PC-3 (cell line): ENCODE measurements around the gene STAC3. TPM values are rescaled to one million over a fixed set of nuclear protein-coding genes. Genes with fewer than 3 reads are reported as not detected.

Source experiments
- ATAC-seq: fragments of 200-7000 bp; cut with Tn5 transposase; 2 replicates; pipeline ENCODE4 v1.9.1; 2020; ENCODE audit warnings: mild to moderate bottlenecking, moderate library complexity
- BruUV-seq: library from RNA; stranded (reverse); fragments of 400-500 nt; replicated peaks from 2 replicates; lab custom pipeline; 2021; lab: Mats Ljungman, UMichigan
- CTCF ChIA-PET: fragments of 300-600 bp; sonication (Branson Sonifier 250); formaldehyde crosslinking; loops from one replicate; lab custom pipeline; 2022; ENCODE audit warnings: antibody characterized with exemption; lab: Charles Lee
- POLR2A ChIA-PET: fragments of 300-600 bp; sonication (Branson Sonifier 250); formaldehyde crosslinking; loops from one replicate; lab custom pipeline; 2022; ENCODE audit warnings: antibody characterized with exemption; ENCODE audit not compliant: unreplicated experiment; lab: Charles Lee
- DNase-seq: peaks from one replicate; pipeline ENCODE4 v3.0.0-alpha.2; 2015
- H2AFZ ChIP-seq: fragments of 300-600 bp; sonication (generic); 2 replicates; pipeline ENCODE4 v1.6.0; 2016; ENCODE audit warnings: antibody characterized with exemption, low read length
- H3F3A ChIP-seq: fragments of 300-600 bp; sonication (generic); one replicate; pipeline ENCODE4 v1.6.0; 2017; ENCODE audit warnings: antibody characterized with exemption, low read length, control low read depth, mild to moderate bottlenecking; ENCODE audit not compliant: unreplicated experiment
- H3K27ac ChIP-seq: fragments of 300-600 bp; sonication (generic); 2 replicates; pipeline ENCODE4 v1.5.1; 2016; ENCODE audit warnings: mild to moderate bottlenecking, low read length
- H3K27me3 ChIP-seq: fragments of 300-600 bp; sonication (generic); 2 replicates; pipeline ENCODE4 v1.6.1; 2016; ENCODE audit warnings: low read length, mixed read lengths
- H3K36me3 ChIP-seq: fragments of 300-600 bp; sonication (generic); 2 replicates; pipeline ENCODE4 v1.6.1; 2016; ENCODE audit warnings: low read depth, mixed run types, low read length, mixed read lengths
- H3K4me1 ChIP-seq: fragments of 300-600 bp; sonication (generic); 2 replicates; pipeline ENCODE4 v1.5.1; 2016; ENCODE audit warnings: low read length; ENCODE audit not compliant: insufficient read depth
- H3K4me2 ChIP-seq: fragments of 300-600 bp; sonication (generic); 2 replicates; pipeline ENCODE4 v1.6.0; 2016; ENCODE audit warnings: low read length
- H3K4me3 ChIP-seq: fragments of 300-600 bp; sonication (generic); 2 replicates; pipeline ENCODE4 v1.5.1; 2016; ENCODE audit warnings: mild to moderate bottlenecking, low read length, mixed read lengths
- H3K79me2 ChIP-seq: fragments of 300-600 bp; sonication (generic); 2 replicates; pipeline ENCODE4 v1.6.1; 2017; ENCODE audit warnings: low read length, mixed read lengths
- H3K9ac ChIP-seq: fragments of 300-600 bp; sonication (generic); 2 replicates; pipeline ENCODE4 v1.6.0; 2016; ENCODE audit warnings: mild to moderate bottlenecking, low read length
- H3K9me2 ChIP-seq: fragments of 300-600 bp; sonication (generic); replicated peaks from 2 replicates; pipeline ENCODE4 v1.6.1; 2016; ENCODE audit warnings: mixed run types, low read length, mixed read lengths
- H3K9me3 ChIP-seq: fragments of 300-600 bp; sonication (generic); 2 replicates; pipeline ENCODE4 v1.6.1; 2016; ENCODE audit warnings: low read length, mixed read lengths
- H4K20me1 ChIP-seq: fragments of 300-600 bp; sonication (generic); 2 replicates; pipeline ENCODE4 v1.6.1; 2016; ENCODE audit warnings: low read length, mixed read lengths
- EZH2 ChIP-seq: fragments of 300-600 bp; sonication (generic); IDR thresholded peaks from one replicate; pipeline ENCODE4 v1.6.1; 2017; ENCODE audit warnings: antibody characterized with exemption, mild to moderate bottlenecking, low read length; ENCODE audit not compliant: unreplicated experiment
- EZH2phosphoT487 ChIP-seq: fragments of 300-600 bp; sonication (generic); IDR thresholded peaks from 2 replicates; pipeline ENCODE4 v1.6.1; 2018; ENCODE audit warnings: mild to moderate bottlenecking, antibody characterized with exemption, low read length, borderline replicate concordance
- intact Hi-C: fragments of 100-400 bp; cut with micrococcal nuclease; formaldehyde crosslinking; loops from 2 replicates; pipeline ENCODE4 v1.9.0; 2023
- total RNA-seq: library from RNA; depleted of rRNA; stranded (reverse); fragments of >200 nt; gene quantifications from 2 replicates; pipeline ENCODE4 v1.2.3, GENCODE V29; 2014
- TF ChIP-seq, protein P1 (sequence below): fragments of 300-600 bp; sonication (generic); conservative IDR thresholded peaks from 2 replicates; pipeline ENCODE4 v1.5.1; 2017; ENCODE audit warnings: antibody characterized with exemption, low read depth, mild to moderate bottlenecking, low read length

The STAC3 gene
- total RNA-seq, 1 experiment from 2014 or later: 1.8 TPM

DNA sequence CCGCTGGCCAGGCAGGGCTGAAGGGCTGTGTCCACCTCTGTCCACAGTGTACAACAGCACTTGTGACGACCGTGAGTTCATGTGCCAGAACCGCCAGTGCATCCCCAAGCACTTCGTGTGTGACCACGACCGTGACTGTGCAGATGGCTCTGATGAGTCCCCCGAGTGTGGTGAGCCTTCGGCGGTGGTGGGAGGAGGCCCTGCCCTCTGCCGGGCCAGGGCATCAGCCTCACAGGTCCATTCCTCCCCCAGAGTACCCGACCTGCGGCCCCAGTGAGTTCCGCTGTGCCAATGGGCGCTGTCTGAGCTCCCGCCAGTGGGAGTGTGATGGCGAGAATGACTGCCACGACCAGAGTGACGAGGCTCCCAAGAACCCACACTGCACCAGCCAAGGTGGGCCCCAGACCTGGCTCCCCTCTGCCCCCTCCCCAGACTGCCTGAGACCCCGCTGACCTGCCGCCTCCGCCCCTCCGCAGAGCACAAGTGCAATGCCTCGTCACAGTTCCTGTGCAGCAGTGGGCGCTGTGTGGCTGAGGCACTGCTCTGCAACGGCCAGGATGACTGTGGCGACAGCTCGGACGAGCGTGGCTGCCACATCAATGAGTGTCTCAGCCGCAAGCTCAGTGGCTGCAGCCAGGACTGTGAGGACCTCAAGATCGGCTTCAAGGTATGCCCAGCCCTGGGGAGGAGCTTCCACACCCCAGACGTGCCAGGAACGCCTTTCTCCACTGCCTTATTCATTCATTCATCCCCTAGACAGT lies 55.2 kb downstream of the STAC3 start:
- no peaks in the 10 kb centered on the region for H3K79me2 ChIP-seq
- H3K4me1 ChIP-seq: no peaks in the 10 kb centered on the region
- DNase-seq: no peak
- H2AFZ ChIP-seq: no peak overlapping the region
- POLR2A ChIA-PET: interaction anchor here (0.6 kb wide), 1 partner anchor 29 kb away, joined by 3 read pairs; no protein-coding TSS in a partner anchor
- H3K27me3 ChIP-seq: no peaks in the 10 kb centered on the region
- intact Hi-C loops: no loop called here
- CTCF ChIA-PET: interaction anchor here (0.6 kb wide), 1 partner anchor 436 kb away, joined by 4 read pairs; no protein-coding TSS in a partner anchor
- H3K9ac ChIP-seq: no peak overlapping the region
- H3K9me2 ChIP-seq: no peaks in the 10 kb centered on the region
- H3K36me3 ChIP-seq: peaks cover 8% of the 10 kb centered on the region; the same call in 1 of the 2 replicates
- H3F3A ChIP-seq: no peaks in the 10 kb centered on the region
- H4K20me1 ChIP-seq: no peaks in the 10 kb centered on the region
- H3K4me2 ChIP-seq: no peak overlapping the region
- no peak overlapping the region for H3K27ac ChIP-seq
- ATAC-seq: no peak
- TF ChIP-seq EZH2phosphoT487 (no peak), EZH2 (no peak)
- TF ChIP-seq, protein P1, sequence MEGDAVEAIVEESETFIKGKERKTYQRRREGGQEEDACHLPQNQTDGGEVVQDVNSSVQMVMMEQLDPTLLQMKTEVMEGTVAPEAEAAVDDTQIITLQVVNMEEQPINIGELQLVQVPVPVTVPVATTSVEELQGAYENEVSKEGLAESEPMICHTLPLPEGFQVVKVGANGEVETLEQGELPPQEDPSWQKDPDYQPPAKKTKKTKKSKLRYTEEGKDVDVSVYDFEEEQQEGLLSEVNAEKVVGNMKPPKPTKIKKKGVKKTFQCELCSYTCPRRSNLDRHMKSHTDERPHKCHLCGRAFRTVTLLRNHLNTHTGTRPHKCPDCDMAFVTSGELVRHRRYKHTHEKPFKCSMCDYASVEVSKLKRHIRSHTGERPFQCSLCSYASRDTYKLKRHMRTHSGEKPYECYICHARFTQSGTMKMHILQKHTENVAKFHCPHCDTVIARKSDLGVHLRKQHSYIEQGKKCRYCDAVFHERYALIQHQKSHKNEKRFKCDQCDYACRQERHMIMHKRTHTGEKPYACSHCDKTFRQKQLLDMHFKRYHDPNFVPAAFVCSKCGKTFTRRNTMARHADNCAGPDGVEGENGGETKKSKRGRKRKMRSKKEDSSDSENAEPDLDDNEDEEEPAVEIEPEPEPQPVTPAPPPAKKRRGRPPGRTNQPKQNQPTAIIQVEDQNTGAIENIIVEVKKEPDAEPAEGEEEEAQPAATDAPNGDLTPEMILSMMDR: no peak
- BruUV-seq: no TSS peak
- H3K9me3 ChIP-seq: no peaks in the 10 kb centered on the region
- H3K4me3 ChIP-seq: no peak overlapping the region

DNA sequence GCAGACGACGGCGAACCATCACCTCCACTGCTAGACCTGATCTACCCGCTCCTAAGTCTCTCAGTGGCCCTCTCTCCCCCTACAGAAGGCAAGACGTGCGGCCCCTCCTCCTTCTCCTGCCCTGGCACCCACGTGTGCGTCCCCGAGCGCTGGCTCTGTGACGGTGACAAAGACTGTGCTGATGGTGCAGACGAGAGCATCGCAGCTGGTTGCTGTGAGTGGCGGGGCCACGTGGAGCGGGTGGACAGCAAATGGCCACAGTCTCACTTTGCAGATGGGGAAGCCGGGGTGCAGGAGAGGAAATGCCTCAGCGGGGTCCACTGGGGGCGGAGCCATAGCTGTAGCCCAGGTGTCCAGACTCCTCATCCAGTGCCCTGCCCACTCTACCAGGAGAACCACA lies 55.8 kb downstream of the STAC3 start:
- Histone ChIP-seq H3K9ac (no peak overlapping the region), H3K4me2 (no peak overlapping the region), H3K27me3 (no peaks in the 10 kb centered on the region), H3K36me3 (peaks cover 8% of the 10 kb centered on the region; the same call in 1 of the 2 replicates), H3K4me3 (no peak overlapping the region), H3K79me2 (no peaks in the 10 kb centered on the region), H3K9me2 (no peaks in the 10 kb centered on the region), H3K9me3 (no peaks in the 10 kb centered on the region), H4K20me1 (no peaks in the 10 kb centered on the region), H3K27ac (no peak overlapping the region), H2AFZ (no peak overlapping the region), H3K4me1 (no peaks in the 10 kb centered on the region), H3F3A (no peaks in the 10 kb centered on the region)
- BruUV-seq: no TSS peak
- ChIA-PET POLR2A (no interaction called here), CTCF (no interaction called here)
- no peak for TF ChIP-seq EZH2phosphoT487
- TF ChIP-seq, protein P1: no peak
- TF ChIP-seq EZH2: no peak
- DNase-seq (no peak), ATAC-seq (no peak)
- intact Hi-C loops: no loop called here

DNA sequence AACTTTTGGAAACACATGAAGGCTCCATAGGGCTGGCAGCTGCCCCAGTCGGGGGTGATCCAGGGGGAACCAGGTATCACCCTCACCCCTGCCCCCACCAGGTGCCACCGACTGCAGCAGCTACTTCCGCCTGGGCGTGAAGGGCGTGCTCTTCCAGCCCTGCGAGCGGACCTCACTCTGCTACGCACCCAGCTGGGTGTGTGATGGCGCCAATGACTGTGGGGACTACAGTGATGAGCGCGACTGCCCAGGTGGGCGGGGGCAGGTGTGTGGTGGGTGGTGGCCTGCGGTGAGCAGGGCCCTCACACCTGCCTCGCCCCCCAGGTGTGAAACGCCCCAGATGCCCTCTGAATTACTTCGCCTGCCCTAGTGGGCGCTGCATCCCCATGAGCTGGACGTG lies 56.7 kb downstream of the STAC3 start:
- Histone ChIP-seq H3K4me3 (no peak overlapping the region), H3K9me3 (no peaks in the 10 kb centered on the region), H3K27ac (no peak overlapping the region), H3K4me1 (no peaks in the 10 kb centered on the region), H2AFZ (no peak overlapping the region), H3K36me3 (peaks cover 8% of the 10 kb centered on the region; the same call in 1 of the 2 replicates), H4K20me1 (no peaks in the 10 kb centered on the region), H3F3A (no peaks in the 10 kb centered on the region), H3K9ac (no peak overlapping the region), H3K79me2 (no peaks in the 10 kb centered on the region), H3K9me2 (no peaks in the 10 kb centered on the region), H3K4me2 (no peak overlapping the region), H3K27me3 (no peaks in the 10 kb centered on the region)
- BruUV-seq: no TSS peak
- TF ChIP-seq EZH2phosphoT487: no peak
- TF ChIP-seq, protein P1: no peak
- no peak for TF ChIP-seq EZH2
- CTCF ChIA-PET: no interaction called here
- DNase-seq (no peak), ATAC-seq (no peak)
- intact Hi-C loops: no loop called here
- POLR2A ChIA-PET: no interaction called here
